GM18858 (cell line): ENCODE measurements around the gene CDYL.

Experiments
- ATAC-seq: cut with Tn5 transposase; IDR thresholded peaks from one replicate; pipeline ENCODE4 v1.9.1; 2021; ENCODE audit not compliant: unreplicated experiment

The CDYL gene

DNA sequence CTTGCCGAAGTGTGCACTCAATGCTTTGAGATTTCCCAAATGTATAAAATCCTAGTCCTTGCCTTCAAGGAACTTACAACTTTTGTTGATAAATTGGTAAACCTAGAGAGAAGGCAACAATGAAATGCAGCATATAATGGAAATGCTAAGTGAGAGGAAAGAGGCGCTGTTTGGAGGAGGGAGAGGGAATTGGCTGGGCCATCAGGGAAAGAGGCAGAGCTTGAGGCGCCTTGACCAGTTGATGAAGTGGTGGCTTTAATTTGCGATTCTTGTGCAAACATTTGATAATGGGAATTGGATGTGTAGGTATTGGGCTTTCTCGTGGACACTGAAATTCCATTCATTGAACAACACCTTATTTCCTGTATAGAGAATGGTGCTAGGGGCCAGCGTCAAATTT lies 1.9 kb upstream of the CDYL start:
- no peak for ATAC-seq

DNA sequence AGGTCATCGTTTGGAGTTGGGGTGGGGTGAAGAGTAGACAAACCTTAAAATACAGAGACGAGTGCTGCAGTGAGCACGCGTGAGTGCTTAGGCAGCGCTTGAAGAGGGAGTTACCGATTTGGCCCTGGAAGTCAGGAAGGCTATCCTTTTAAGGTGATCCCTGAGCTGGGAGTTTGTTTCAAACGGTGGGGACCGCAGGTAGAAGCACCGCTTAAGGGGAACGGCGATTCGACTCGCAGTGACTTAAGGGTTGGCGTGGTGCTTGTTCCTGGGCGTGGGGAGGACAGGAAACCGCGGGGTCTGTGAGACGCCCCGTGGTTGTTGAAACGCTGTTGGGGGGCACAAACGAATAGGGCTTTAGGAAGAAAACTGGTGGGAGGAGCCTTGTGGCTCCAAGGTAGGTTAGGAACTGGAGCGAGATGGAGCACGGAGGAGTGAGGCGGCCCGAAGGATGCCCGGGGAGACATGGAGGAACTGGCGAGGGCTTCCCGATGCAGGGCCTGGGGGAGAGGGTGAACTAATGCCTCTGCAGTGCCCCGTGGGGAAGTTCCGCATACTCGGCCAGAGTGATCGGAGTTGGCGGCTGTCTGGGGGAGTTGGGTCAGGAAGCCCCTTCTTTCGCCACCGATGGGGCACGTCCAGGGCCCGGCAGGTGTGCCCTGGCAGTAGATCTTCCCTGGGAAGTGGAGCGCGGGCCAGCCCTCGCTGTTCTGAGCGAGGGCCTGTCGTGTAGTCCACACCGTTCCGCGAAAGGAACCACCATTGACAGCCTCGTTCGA lies 1.3 kb upstream of the CDYL start:
- no peak for ATAC-seq

DNA sequence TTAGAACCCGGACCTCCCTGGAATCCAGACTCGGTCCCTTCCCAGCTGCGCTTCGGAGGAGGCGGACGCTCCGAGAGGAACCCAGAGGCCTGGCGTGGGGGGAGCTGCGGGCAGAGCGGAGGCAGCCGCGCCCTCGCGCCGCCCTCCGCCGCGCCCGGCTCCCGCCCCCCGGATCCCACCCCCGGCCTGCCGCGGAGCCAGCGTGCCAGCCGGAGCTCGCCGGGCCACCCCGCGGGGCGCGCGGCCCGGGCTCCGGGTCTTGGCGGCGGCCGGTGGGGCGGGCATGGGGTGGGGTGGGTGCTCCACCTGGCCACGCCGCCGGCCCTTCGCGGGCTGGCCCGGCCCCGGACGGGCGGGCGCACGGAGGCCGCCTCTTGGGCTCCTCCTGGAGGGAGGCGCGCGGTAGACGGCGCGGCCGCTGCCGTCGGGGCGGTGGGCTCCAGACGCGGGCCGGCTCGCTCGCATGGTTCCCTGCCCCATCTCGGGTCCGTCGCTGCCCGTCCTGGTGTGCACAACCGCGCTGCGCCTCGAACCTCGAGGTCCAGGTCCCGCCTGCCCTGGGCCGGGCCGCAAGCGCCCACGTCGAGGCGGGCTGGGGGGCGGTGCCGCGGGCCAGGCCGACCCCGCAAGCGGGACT lies 592 bp upstream of the CDYL start:
- ATAC-seq: peak; percentile 28

DNA sequence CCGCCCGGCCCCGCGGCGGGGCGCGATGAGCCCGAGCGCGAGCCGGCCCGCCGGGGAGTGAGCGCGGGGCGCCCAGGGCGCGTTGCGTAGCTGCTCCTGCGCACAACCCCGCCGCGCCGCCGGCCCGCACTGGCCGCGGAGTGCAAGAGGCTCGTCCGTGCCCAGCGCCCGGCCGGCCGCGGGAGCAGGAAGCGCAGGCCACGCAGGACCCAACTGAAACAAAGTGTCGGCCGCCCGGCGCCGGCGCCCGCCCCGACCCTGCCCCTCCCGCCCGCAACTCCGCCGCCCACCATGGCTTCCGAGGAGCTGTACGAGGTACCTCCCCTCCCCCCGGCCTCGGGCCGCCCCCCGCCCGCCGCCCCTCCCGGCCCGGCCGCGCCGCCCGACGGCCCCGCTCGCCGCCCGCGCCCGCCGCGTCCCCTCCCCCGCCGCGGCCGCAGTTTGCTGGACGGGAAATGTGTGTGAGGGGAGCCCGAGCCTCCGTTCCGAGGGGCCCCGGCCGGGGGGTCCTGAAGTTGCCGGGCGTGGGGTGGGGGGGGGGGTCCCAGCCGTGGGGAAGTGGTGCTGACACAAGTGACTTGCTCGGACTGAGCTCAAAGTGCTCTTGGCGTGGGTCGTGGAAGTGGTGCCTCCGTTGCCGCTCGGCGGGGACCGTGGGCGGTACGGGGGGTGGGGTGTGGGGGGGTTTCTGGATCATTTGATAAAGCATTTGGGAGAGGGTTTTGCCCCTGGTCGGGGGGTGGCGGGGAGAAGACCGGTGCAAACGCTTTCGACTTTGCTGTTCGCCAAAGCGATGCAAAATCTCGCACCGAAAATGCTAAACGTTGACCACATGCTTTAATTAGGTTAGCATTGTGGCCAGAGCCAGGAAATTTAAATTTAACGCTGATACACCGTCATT lies 539 bp downstream of the CDYL start:
- ATAC-seq: no peak

DNA sequence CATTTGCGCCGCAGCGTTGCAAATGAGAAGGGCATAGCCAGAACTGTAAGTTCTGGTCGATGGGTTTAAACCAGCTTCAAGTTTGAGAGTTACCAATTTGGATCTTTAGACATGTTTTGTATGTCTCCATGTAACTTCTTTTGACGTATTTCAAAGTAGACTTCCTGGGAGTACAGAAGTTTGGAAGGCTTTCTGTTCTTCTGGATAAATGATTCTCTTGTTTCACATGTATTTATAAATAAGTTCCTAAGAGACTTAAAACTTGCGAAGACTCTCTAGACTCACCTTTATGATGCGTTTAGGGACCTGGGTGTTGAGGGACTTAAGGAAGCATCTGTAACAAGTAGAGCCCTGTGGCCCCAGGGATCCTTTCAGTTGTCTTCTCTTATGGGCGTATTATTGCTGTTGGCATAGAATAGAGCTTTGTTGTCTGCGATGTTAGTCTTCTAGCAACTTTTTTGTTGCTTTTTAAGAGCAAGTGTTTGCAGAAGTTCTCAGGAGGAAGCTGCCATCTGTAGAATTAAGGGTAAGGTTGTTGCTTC lies 1.3 kb downstream of the CDYL start:
- ATAC-seq: no peak

DNA sequence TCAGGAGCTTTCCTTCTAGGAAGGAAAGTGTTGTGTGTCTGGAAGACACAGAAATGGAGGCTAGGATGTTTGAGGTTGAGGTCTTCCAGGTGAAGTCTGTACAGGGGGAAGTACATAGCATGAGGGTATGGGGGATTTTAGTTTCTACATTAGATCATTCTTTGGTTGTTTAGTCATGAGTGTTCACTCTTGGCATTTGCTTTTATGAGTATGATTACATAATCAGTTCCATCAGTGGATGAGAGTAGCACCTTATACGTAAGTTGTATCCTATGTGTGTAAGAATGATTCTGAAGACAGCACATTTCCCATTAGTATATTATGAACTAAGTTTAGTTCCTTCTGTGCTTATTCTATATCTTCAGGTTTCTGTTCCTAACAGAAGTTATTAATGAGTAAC lies 1.9 kb downstream of the CDYL start:
- no peak for ATAC-seq

DNA sequence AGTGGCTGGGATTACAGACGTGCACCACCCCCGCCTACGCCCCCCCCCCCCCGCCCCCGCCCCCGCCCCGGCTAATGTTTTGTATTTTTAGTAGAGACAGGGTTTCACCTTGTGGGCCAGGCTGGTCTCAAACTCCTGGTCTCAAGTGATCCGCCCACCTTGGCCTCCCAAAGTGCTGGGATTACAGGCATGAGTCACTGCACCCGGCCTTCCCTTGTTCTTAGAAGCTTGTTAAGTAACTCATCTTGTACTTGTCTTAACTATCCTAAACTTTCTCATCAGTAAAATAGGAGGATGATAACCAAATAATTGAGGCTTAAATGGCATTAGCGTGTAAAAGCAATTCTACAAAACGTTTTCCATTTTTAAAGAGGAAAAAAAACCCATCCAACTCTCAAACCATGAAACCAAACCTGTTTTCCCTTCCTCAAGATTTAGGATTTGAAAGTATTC lies 4.2 kb downstream of the CDYL start:
- no peak for ATAC-seq

DNA sequence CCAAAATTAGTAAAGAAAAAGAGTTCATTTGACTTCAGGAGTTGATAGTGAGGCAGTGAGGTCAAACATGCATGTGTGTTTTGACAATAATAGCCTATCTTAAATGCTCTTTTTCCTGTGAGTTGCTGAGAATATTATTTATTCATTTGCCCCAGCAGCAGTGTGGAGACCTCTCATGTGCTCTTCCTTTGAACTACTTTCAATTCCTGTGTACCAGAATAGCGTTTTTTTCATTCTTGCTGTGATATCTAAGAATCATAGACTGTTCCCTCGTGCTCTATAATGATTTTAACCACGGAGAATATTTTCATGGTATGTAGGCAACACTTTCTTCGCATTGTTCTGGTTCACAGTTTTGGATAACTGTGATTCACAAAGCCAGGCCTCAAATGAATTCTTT lies 5.2 kb downstream of the CDYL start:
- ATAC-seq: no peak

DNA sequence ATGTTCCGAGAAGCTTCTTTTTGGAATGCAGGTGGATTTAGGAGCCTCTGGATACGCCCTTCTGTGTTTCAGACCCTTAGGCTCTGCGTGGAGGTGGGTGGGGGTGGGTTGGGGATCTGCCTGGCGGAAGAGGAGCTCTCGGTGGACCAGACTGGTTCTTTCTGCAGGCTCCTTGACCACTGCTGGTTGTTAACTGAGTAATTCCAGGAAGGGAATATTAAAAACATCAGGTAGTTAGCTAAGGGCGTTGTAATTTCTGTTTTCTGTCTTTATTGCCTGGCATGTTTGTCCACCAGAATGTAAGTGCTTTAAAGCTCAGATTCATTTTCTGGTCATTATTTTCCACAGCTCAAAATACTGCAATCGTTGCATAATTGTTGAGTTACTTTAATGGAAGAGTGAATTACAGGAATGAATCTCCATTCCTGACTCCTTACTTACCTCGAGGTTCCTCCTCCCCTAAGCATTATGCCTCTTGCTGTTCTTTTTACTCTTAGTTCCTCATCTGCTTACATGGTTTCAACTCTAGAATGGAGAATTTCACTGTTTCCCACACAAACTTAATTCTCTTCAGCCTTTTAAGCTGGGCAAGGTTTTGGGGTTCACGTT lies 5.9 kb downstream of the CDYL start:
- ATAC-seq: no peak

DNA sequence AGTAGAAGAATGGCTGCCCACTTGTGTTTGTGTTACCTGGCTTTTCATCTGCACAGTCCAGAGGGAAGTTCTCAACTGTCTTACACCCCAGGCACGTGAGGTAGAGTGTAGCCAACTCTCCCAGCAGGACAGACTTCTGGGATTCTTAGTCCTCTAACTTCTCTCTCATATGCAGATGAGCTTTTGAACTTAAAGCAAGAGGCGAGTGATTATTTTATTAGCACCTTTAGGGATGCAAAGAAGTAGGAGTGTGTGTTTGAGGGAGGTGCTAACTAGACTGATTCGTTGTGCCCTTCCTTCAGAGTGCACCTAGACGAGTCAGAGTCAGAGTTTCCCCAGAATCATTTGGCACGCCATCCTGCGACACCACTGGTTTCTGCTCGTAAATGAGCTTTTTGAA lies 10.8 kb downstream of the CDYL start:
- ATAC-seq: no peak

DNA sequence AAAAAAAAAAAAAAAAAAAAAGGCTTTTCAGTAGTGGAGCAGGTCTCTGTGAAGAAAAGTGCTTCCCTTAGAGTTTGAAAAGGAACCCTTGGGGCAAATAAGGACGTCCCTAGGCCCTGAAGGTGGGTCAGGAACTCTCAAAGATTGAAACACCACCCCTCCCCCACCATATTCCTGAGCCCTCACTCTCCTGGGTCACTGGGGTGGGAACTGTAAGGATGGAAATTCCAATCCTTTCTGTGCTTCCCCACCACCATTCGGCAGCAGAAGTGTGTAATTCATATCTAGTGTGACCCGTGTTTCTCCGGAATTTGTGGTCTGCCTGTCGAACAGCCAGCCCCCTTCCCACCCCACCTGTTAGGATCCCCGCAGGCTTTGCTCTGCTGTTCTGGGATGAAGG lies 12.3 kb downstream of the CDYL start:
- no peak for ATAC-seq

DNA sequence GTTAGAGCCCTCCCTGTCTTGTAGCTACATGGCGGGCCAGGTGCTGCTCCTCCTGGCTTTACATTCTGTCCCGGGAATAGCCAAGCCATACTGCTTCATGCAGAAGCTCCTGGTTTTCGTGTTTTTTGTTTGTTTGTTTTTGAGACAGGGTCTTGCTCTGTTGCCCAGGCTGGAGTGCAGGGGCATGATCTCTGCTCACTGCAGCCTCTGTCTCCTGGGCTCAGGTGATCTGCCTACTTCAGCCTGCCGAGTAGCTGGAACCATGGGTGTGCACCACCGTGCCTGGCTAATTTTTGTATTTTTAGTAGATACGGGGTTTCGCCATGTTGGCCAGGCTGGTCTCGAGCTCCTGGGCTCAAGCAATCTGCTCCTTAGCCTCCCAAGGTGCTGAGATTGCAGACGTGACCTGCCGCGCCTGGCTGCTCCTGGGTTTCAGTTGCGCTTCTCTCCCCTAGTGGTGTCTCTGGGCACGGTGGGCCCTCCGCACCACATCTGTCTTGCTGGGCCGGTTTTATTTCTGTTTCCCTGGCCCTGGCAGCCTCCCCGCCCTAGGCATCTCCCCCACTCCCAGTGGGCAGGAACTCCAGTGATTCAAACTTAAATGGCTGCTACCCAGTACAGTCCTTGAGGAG lies 12.9 kb downstream of the CDYL start:
- peak; percentile 83 for ATAC-seq

DNA sequence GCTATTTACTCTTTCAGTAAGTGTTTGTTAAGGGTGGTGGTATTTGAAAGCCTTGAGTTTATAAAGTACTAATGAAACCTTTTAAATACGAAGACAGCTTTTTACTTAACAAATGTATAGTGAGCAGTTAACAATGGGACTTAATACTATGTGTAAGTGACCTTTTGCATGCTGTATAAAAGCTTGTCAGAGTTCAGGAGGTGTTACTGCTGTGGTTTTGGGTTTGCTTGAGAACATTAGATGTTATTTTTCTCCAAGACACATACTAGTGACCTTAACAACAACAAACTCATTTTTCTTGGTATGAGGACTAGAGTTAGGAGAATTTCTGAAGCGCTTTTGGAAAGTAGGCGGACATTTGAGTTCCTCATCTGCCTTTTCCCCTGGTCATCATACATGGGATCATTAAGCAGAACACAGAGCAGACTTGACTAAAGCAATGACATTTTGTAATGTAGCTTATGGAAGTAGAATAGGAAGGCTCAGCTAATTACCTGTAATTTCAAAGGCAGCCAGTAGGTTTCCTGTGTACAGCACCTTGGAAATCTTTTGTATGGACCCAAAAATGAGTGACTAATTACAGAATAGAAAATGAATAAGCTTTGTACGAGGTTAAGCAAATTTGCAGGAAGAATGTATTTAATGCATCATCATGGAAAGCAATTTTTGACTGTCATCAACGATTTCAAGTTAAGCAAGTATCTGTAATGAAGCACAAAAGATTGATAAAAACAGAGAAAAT lies 14.1 kb downstream of the CDYL start:
- no peak for ATAC-seq

DNA sequence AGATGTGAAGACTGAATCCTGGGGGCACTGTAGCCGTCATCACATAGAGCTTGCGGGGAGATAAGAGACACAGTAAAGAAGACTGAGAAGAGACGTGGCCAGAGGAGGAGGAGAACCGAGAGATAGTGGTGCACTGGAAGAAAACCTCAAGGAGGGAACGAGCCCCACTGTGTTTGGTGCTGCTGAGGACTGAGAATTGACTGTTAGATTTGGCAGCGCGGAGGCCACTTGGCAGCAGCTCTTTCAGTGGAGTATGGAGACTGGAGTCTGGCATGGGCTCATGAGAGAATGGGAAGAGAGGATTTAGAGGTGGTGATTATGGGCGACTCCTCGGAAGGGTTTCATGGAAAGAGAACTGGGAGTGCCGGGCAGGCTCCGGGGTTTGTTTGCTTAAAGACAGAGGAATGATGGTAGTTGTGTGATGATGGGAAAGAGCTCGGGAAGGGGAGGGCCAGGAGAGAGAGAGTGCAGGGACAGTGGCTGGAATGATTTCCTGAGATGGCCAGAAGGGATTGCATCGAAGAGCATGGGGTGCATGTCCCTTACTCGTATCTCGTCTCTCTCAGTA lies 18.0 kb downstream of the CDYL start:
- no peak for ATAC-seq

DNA sequence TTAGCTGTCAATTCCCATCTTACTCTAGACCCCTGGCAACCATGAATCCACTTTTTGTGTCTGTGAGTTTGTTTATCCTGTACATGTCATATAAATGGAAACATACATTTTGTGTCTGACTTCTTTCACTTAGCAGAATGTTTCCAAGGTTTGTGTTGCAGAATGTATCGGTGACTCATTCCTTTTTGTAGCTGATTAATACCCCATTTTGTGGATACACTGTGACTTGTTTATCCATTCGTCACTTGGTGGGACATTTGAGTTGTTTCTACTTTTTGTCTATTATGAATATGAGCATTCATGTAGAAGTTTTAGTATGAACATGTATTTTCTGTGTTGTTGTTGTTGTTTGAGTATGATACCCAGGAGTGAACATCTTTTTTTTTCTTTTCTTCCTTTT lies 21.4 kb downstream of the CDYL start:
- ATAC-seq: no peak

DNA sequence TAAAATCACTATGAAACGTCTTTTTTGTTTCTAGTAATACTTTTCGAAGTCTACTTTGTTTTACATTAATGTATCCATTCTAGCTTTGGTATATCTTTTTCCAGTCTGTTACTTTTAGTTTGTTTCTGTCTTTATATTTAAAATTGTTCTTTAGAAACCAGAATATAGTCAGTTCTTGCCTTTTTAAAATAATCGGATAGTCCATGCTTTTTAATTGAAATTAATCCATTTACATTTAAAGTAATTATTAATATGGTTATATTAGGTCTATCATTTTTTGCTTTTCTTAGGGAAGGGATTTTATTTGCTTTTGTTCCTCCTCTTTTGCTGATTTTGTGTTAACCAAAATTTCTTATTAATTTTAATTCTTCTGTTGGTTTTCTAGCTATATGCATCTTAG lies 23.7 kb downstream of the CDYL start:
- no peak for ATAC-seq

DNA sequence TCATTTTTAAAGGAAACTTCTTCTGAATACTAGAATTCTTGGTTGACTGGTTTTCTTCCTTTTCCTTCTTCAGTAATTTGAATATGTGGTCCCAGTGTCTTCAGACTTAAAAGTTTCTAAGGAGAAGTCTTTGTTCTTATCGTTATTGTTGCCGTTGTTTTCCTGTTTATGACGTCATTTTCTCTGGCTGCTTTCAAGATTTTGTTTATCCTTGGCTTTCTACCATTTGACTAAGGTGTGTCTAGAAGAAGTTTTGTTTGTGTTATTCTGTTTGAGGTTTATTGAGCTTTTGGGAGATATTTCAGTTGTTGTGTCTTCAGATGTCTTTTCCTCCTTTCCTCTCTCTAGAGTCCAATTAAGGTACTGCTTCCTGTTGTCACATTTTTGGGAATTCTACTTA lies 24.5 kb downstream of the CDYL start:
- ATAC-seq: no peak

DNA sequence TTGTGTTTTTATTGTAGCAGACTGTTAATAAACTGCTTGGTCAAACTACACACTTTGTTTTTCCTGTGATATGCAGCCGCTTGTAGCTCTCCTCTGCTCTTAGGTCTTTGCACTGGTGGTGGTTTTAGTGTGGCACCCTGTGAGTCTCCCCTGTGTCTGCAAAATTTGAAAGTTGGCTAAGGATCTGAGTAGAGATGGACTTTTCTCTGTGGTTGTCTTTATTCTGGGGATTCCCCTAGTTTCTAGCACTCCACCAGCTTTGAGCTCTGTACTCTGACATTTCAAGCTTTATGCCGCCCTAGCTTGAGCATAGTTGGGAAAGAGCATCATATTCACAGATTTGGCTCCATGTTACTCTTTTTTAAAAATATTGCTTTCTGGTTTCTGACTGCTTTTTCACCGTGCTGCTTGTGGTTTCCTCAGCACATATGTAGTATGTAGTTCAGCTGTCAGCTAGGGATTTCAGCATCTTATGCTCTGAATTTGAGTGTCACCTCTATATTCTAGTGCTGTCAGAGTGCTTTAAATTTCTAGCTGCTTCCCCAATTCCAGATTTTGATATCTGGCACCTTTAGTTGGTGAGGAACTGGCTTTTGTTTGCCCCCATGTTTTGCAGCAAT lies 25.4 kb downstream of the CDYL start:
- ATAC-seq: no peak

DNA sequence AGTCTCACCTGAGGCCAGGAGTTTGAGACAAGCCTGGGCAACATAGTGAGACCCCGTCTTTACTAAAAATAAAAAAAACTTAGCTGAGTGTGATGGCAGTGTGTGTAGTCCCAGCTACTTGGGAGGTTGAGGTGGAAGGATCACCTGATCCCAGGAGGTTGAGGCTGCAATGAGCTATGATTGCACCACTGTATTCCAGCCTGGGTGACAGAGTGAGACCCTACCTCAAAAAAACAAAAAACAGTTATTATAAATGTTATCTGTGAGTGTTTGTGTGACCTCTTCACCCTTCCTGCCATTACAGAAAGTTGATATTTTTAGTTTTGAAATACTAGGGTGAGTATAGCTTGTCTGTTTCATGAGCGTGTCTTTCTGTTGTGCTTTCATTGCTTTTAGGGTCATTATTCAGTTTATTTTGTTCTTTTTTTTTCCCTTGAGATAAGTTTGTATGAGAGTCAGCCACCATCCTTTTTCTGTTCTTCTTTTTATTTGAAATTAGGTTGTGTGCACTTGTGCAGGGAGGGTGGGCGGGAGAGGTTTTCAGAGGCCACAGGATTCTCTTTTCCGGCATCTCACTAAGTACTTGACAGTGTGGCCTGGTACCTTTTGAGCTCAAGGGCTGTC lies 26.2 kb downstream of the CDYL start:
- ATAC-seq: peak; percentile 45
